ENCODE measurements around the gene SRGAP1.

SRGAP1 gene

GRCh38 chr12:63941166-63941800 lies 96.8 kb downstream of the SRGAP1 start:
- peak; percentile 29 for DNase-seq

GRCh38 chr12:63941879-63942278 lies 97.4 kb downstream of the SRGAP1 start:
- no peak for DNase-seq

GRCh38 chr12:63942464-63943241 lies 98.2 kb downstream of the SRGAP1 start:
- DNase-seq = no peak

- DNase-seq = no peak
Measured at GRCh38 chr12:63944034-63944579, 99.6 kb downstream of the SRGAP1 start.

- no peak for DNase-seq
Measured at GRCh38 chr12:63944586-63945228, 100.2 kb downstream of the SRGAP1 start.

- DNase-seq = no peak
Measured at GRCh38 chr12:63945777-63946176, 101.3 kb downstream of the SRGAP1 start.

- no peak for DNase-seq
Measured at GRCh38 chr12:63948211-63948610, 103.7 kb downstream of the SRGAP1 start.

- no peak for DNase-seq
Measured at GRCh38 chr12:63949902-63950301, 105.4 kb downstream of the SRGAP1 start.

GRCh38 chr12:63952995-63953394 lies 108.5 kb downstream of the SRGAP1 start:
- no peak for DNase-seq

GRCh38 chr12:63955831-63956666 lies 111.5 kb downstream of the SRGAP1 start:
- DNase-seq = no peak

GRCh38 chr12:63957496-63957895 lies 113.0 kb downstream of the SRGAP1 start:
- no peak for DNase-seq

GRCh38 chr12:63958876-63959580 lies 114.5 kb downstream of the SRGAP1 start:
- peak; percentile 74 for DNase-seq

GRCh38 chr12:63961048-63961447 lies 116.5 kb downstream of the SRGAP1 start:
- no peak for DNase-seq

- DNase-seq = no peak
Measured at GRCh38 chr12:63961543-63961942, 117.0 kb downstream of the SRGAP1 start.

- no peak for DNase-seq
Measured at GRCh38 chr12:63963868-63964267, 119.4 kb downstream of the SRGAP1 start.

GRCh38 chr12:63964301-63964700 lies 119.8 kb downstream of the SRGAP1 start:
- no peak for DNase-seq

- DNase-seq = no peak
Measured at GRCh38 chr12:63965936-63966605, 121.6 kb downstream of the SRGAP1 start.

GRCh38 chr12:63966606-63966975 lies 122.1 kb downstream of the SRGAP1 start:
- DNase-seq = no peak

GRCh38 chr12:63967358-63968145 lies 123.1 kb downstream of the SRGAP1 start:
- no peak for DNase-seq

- no peak for DNase-seq
Measured at GRCh38 chr12:63968673-63969072, 124.2 kb downstream of the SRGAP1 start.

- DNase-seq = peak; percentile 51
Measured at GRCh38 chr12:63976902-63977395, 132.4 kb downstream of the SRGAP1 start.

All from NCI-H146 (cell line).